Colonic mucosa (tissue), 4 donors: Measurements from ENCODE around the gene COPB1. TPM values are rescaled to one million over a fixed set of nuclear protein-coding genes. Genes with fewer than 3 reads are reported as not detected.

ENCODE experiments used
- DNase-seq: peaks from one replicate; pipeline ENCODE4 v3.0.0-alpha.2; 2020
- H3K27ac ChIP-seq: fragments of 200-600 bp; one replicate; pipeline ENCODE4 v1.8.0; 2021
- H3K27me3 ChIP-seq: fragments of 200-600 bp; one replicate; pipeline ENCODE4 v1.8.0; 2021
- H3K36me3 ChIP-seq: fragments of 200-600 bp; one replicate; pipeline ENCODE4 v1.8.0; 2021
- H3K4me1 ChIP-seq: fragments of 200-600 bp; one replicate; pipeline ENCODE4 v1.8.0; 2021; ENCODE audit warnings: mild to moderate bottlenecking
- H3K4me3 ChIP-seq: fragments of 200-600 bp; one replicate; pipeline ENCODE4 v1.8.0; 2021
- H3K9ac ChIP-seq, 2 donors: one replicate each; pipeline ENCODE4 v1.7.0; 2013; ENCODE audit warnings: control low read depth in 2 of 2, low read depth in 2 of 2, low read length in 2 of 2
- H3K9me3 ChIP-seq: fragments of 200-600 bp; one replicate; pipeline ENCODE4 v1.8.0; 2021
- intact Hi-C: fragments of 100-400 bp; cut with DNase I; formaldehyde crosslinking; loops from one replicate; pipeline ENCODE4 v1.14.1; 2022
- total RNA-seq, 2 donors: library from RNA; stranded (reverse); fragmentation: NEBNext Ultra II Directional in 1 of 2; extraction: Animal tissue kit (Norgen Biotek cat#: 25700) in 1 of 2; gene quantifications; one replicate each; pipeline ENCODE4 v1.2.1, GENCODE V29; 2021
- TF ChIP-seq, protein P1 (sequence below): fragments of 200-600 bp; IDR thresholded peaks from one replicate; pipeline ENCODE4 v1.8.0; 2022; ENCODE audit warnings: antibody characterized with exemption, mild to moderate bottlenecking
- donor health status: healthy.
- donor health status: DM: no; HTN: no; CAD: no.
- donor health status: DM: no; HTN: no; CAD: no.

The COPB1 gene
- total RNA-seq, 2 donors from 2014 or later: 95.2 to 112 TPM

DNA sequence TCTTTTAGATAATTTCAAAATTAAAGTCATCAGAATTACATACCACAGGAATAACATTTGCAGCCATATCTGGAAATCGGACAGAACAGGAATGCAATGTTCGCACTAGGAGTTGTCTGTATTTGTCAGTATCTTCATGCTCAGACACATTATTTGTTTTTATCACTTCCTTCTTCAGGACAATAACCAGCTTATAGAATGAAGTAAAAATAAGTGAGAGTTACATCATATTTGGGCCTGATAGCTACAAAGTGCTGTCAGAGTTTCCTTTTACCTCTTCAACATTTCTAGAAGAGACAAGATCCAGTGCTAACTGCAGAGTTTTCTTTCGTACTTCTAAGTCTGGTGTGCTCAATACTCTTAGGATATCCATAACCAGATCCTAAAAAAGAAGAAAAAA lies 18.9 kb downstream of the COPB1 start:
- H3K4me3 ChIP-seq: no peak overlapping the region
- no peak overlapping the region for H3K27ac ChIP-seq
- H3K36me3 ChIP-seq: peaks cover 37% of the 10 kb centered on the region
- H3K4me1 ChIP-seq: no peaks in the 10 kb centered on the region
- intact Hi-C loops: no loop called here
- TF ChIP-seq, protein P1, sequence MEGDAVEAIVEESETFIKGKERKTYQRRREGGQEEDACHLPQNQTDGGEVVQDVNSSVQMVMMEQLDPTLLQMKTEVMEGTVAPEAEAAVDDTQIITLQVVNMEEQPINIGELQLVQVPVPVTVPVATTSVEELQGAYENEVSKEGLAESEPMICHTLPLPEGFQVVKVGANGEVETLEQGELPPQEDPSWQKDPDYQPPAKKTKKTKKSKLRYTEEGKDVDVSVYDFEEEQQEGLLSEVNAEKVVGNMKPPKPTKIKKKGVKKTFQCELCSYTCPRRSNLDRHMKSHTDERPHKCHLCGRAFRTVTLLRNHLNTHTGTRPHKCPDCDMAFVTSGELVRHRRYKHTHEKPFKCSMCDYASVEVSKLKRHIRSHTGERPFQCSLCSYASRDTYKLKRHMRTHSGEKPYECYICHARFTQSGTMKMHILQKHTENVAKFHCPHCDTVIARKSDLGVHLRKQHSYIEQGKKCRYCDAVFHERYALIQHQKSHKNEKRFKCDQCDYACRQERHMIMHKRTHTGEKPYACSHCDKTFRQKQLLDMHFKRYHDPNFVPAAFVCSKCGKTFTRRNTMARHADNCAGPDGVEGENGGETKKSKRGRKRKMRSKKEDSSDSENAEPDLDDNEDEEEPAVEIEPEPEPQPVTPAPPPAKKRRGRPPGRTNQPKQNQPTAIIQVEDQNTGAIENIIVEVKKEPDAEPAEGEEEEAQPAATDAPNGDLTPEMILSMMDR: no peak
- no peak overlapping the region for H3K9ac ChIP-seq
- H3K9me3 ChIP-seq: no peaks in the 10 kb centered on the region
- no peak for DNase-seq
- H3K27me3 ChIP-seq: no peaks in the 10 kb centered on the region

DNA sequence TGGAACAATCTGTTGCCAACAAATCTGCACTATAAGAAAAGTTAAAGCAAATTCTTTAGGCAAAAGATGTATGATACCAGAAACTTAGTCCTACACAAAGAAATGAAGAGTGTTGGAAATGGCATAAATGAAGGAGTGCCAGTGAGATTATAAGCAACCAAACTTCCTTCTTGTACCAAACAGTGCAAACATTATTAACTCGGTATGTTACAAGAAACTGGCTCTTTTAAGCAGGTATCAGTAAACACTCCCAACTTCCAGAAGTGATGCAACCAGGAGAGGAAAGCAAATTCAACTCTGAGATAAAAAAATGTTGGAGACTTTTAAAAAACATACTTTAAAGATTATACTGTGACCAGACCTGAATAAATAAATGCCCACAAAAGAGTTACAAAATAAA lies 28.5 kb downstream of the COPB1 start:
- H3K4me3 ChIP-seq: no peak overlapping the region
- DNase-seq: no peak
- no peaks in the 10 kb centered on the region for H3K27me3 ChIP-seq
- no peak overlapping the region for H3K9ac ChIP-seq
- intact Hi-C loops: no loop called here
- no peak overlapping the region for H3K27ac ChIP-seq
- H3K36me3 ChIP-seq: peaks cover 40% of the 10 kb centered on the region
- H3K4me1 ChIP-seq: no peaks in the 10 kb centered on the region
- TF ChIP-seq, protein P1: no peak
- H3K9me3 ChIP-seq: no peaks in the 10 kb centered on the region

DNA sequence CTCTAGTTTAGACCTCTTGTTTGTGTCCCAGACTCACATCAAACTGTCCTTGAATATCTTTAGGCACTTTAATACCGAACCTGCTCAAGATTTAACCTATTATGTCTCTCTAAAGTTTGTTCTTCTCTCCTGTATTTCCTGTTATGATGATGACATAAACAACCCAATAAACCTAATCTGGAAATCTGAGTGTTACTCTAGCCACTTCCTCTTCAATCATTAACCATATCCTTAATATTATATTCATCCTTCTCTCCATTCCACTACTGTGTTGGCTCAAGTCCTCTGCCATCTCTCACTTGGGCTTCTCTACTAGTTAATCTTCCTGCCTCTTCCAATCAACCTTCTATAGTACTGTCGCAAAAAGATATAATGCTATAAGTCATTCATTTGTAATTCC lies 36.0 kb downstream of the COPB1 start:
- Histone ChIP-seq H3K4me1 (no peaks in the 10 kb centered on the region), H3K27ac (no peak overlapping the region), H3K9ac (no peak overlapping the region), H3K9me3 (no peaks in the 10 kb centered on the region), H3K27me3 (no peaks in the 10 kb centered on the region), H3K36me3 (peaks cover 47% of the 10 kb centered on the region), H3K4me3 (no peak overlapping the region)
- intact Hi-C loops: no loop called here
- TF ChIP-seq, protein P1: no peak
- DNase-seq: no peak

DNA sequence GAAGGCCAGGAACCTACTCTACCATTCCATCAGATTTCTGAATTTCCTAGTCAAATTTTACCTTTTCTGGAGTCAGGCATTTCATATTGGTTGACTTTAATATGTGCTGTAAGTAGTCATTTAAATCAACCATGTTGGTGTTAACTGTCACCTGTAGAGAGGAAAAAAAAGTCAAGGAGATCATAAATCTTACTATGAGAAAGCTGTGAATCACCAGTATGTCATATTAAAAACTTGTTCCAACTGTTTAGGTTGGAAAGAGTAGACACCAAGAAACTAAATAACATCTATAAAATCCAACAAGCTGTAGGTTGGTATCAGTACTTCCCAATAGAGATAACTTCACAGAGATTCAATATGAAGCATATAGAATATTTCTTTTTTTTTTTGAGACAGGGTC lies 39.5 kb downstream of the COPB1 start:
- no peak overlapping the region for H3K9ac ChIP-seq
- H3K4me3 ChIP-seq: no peak overlapping the region
- H3K27ac ChIP-seq: no peak overlapping the region
- intact Hi-C loops: no loop called here
- DNase-seq: no peak
- TF ChIP-seq, protein P1: no peak
- H3K36me3 ChIP-seq: peaks cover 35% of the 10 kb centered on the region
- H3K9me3 ChIP-seq: no peaks in the 10 kb centered on the region
- H3K4me1 ChIP-seq: no peaks in the 10 kb centered on the region
- H3K27me3 ChIP-seq: no peaks in the 10 kb centered on the region

DNA sequence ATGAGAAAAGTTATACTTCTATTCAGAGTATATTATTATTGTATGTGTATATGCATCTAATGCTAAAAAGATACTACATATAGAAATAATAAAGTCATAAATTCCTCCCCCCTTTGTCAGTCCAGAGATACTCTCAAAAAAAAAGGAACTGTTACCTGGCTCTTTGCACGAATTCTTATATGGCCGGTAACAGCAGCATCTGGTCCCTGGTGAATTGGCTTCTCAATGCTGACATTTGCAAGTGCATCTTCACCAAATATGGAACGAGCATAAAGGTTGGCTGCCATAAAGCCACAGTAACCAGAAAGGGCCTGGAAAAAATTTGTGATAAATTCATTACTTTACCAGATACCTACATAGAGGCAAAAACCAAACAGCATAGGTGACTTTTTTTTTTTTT lies 41.2 kb downstream of the COPB1 start:
- no peak overlapping the region for H3K9ac ChIP-seq
- no peak overlapping the region for H3K4me3 ChIP-seq
- no peaks in the 10 kb centered on the region for H3K27me3 ChIP-seq
- DNase-seq: no peak
- intact Hi-C loops: no loop called here
- H3K27ac ChIP-seq: no peak overlapping the region
- H3K36me3 ChIP-seq: peaks cover 24% of the 10 kb centered on the region
- H3K9me3 ChIP-seq: no peaks in the 10 kb centered on the region
- H3K4me1 ChIP-seq: no peaks in the 10 kb centered on the region
- TF ChIP-seq, protein P1: no peak
